SU-DHL-6 (cell line): ENCODE data around the gene MED27.

ENCODE experiments used
- H2AFZ ChIP-seq: fragments of 200-600 bp; sonication (generic); 2 replicates; pipeline ENCODE4 v1.6.1; 2014; ENCODE audit warnings: low read depth, mild to moderate bottlenecking, moderate library complexity, mixed read lengths, antibody characterized with exemption, low read length; ENCODE audit not compliant: severe bottlenecking
- H3F3A ChIP-seq: fragments of 200-600 bp; shearing (Covaris generic); 2 replicates; pipeline ENCODE4 v1.6.0; 2016; ENCODE audit warnings: antibody characterized with exemption, mild to moderate bottlenecking; ENCODE audit not compliant: insufficient read depth
- H3K27ac ChIP-seq: fragments of 200-600 bp; sonication (generic); 2 replicates; pipeline ENCODE4 v1.5.1; 2016; ENCODE audit warnings: low read depth, mild to moderate bottlenecking, low read length, moderate library complexity, mixed read lengths
- H3K27me3 ChIP-seq: fragments of 200-600 bp; sonication (generic), shearing (Covaris generic); 2 replicates; pipeline ENCODE4 v1.6.0; 2014; ENCODE audit warnings: mild to moderate bottlenecking, low read length
- H3K36me3 ChIP-seq: fragments of 200-600 bp; sonication (generic); 2 replicates; pipeline ENCODE4 v1.6.1; 2014; ENCODE audit warnings: mild to moderate bottlenecking, low read length, mixed read lengths
- H3K4me2 ChIP-seq: fragments of 300-600, 200-600 bp; shearing (Covaris generic), sonication (generic); 2 replicates; pipeline ENCODE4 v1.6.0; 2014; ENCODE audit warnings: low read length, low read depth, mild to moderate bottlenecking; ENCODE audit not compliant: poor library complexity, severe bottlenecking
- H3K4me3 ChIP-seq: fragments of 200-600 bp; sonication (generic); 2 replicates; pipeline ENCODE4 v1.5.1; 2014; ENCODE audit warnings: antibody characterized with exemption, low read length, mild to moderate bottlenecking, mixed read lengths; ENCODE audit not compliant: insufficient read depth, poor library complexity, severe bottlenecking
- H3K79me2 ChIP-seq: fragments of 200-600 bp; sonication (generic); 2 replicates; pipeline ENCODE4 v1.6.1; 2014; ENCODE audit warnings: mild to moderate bottlenecking, low read length, moderate library complexity; ENCODE audit not compliant: insufficient read depth
- H3K9ac ChIP-seq: fragments of 200-600 bp; sonication (generic); 2 replicates; pipeline ENCODE4 v1.7.0; 2014; ENCODE audit warnings: mild to moderate bottlenecking, low read length
- H3K9me2 ChIP-seq: fragments of 200-600 bp; sonication (generic); replicated peaks from 2 replicates; pipeline ENCODE4 v1.6.1; 2014; ENCODE audit warnings: low read length; ENCODE audit not compliant: insufficient read depth
- H3K9me3 ChIP-seq: fragments of 200-600 bp; sonication (generic); 2 replicates; pipeline ENCODE4 v1.6.1; 2014; ENCODE audit warnings: low read length, mixed read lengths; ENCODE audit not compliant: insufficient read depth
- H4K20me1 ChIP-seq: fragments of 200-600 bp; sonication (generic); 2 replicates; pipeline ENCODE4 v1.6.1; 2014; ENCODE audit warnings: low read depth, mild to moderate bottlenecking, antibody characterized with exemption, low read length, moderate library complexity, mixed read lengths
- CTCF ChIP-seq: fragments of 200-600 bp; sonication (generic); IDR thresholded peaks from one replicate; pipeline ENCODE4 v1.5.1; 2017; ENCODE audit warnings: antibody characterized with exemption, mild to moderate bottlenecking, low read length, moderate library complexity; ENCODE audit not compliant: insufficient read depth, poor library complexity, severe bottlenecking
- EZH2phosphoT487 ChIP-seq: fragments of 200-600 bp; sonication (generic), shearing (Covaris generic); conservative IDR thresholded peaks from 2 replicates; pipeline ENCODE4 v1.6.1; 2018; ENCODE audit warnings: mild to moderate bottlenecking, antibody characterized with exemption, low read length, moderate library complexity, mixed read lengths

The MED27 gene

GRCh38 chr9:132068605-132069004, 11.1 kb downstream of the MED27 start:
- Histone ChIP-seq H3F3A (no peaks in the 10 kb centered on the region), H3K4me3 (no peak overlapping the region), H3K79me2 (peaks cover 26% of the 10 kb centered on the region), H3K9ac (no peak overlapping the region), H2AFZ (no peak overlapping the region), H3K27ac (no peak overlapping the region), H3K4me2 (no peak overlapping the region), H3K9me3 (no peaks in the 10 kb centered on the region), H3K27me3 (no peaks in the 10 kb centered on the region), H3K9me2 (no peaks in the 10 kb centered on the region), H4K20me1 (no peaks in the 10 kb centered on the region), H3K36me3 (no peaks in the 10 kb centered on the region)
- TF ChIP-seq EZH2phosphoT487 = no peak
- no peak for TF ChIP-seq CTCF

DNA sequence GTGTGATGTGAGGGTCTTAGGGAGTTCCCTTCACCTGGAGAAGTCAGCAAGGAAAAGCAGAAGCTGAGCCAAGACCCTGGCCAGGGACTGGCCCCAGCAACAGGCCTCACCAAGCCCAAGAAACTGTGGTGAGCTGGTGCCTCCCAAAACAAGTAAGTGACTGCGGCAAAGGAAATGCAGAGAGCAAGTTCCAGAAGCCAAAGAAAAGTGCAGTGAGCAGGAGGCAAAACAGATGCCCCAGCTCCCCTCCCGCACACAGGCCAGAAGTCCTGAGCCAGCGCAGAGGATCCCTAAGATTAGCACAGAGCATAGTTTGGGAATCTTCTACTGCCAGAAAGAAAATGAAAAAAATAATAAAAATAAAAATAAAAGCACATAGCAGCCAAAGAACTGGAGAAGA, 13.2 kb downstream of the MED27 start:
- H3K9me2 ChIP-seq = no peaks in the 10 kb centered on the region
- H3K36me3 ChIP-seq = no peaks in the 10 kb centered on the region
- TF ChIP-seq EZH2phosphoT487 (no peak), CTCF (no peak)
- no peaks in the 10 kb centered on the region for H3K27me3 ChIP-seq
- H3K9me3 ChIP-seq = no peaks in the 10 kb centered on the region
- H3F3A ChIP-seq = no peaks in the 10 kb centered on the region
- H3K4me3 ChIP-seq = no peak overlapping the region
- H3K79me2 ChIP-seq = peaks cover 20% of the 10 kb centered on the region
- no peak overlapping the region for H3K9ac ChIP-seq
- no peak overlapping the region for H2AFZ ChIP-seq
- no peak overlapping the region for H3K4me2 ChIP-seq
- no peaks in the 10 kb centered on the region for H4K20me1 ChIP-seq
- H3K27ac ChIP-seq = no peak overlapping the region

- Histone ChIP-seq H2AFZ (no peak overlapping the region), H3K27me3 (no peaks in the 10 kb centered on the region), H3K79me2 (peaks cover 16% of the 10 kb centered on the region), H4K20me1 (no peaks in the 10 kb centered on the region), H3K9me2 (no peaks in the 10 kb centered on the region), H3K36me3 (no peaks in the 10 kb centered on the region), H3K4me2 (no peak overlapping the region), H3K27ac (no peak overlapping the region), H3K9me3 (no peaks in the 10 kb centered on the region), H3K4me3 (no peak overlapping the region), H3K9ac (no peak overlapping the region), H3F3A (no peaks in the 10 kb centered on the region)
- TF ChIP-seq CTCF (no peak), EZH2phosphoT487 (no peak)
Measured at GRCh38 chr9:132066057-132066456, 13.6 kb downstream of the MED27 start.
